Activated T-helper 1 cell treated with Interleukin-2 at 50 U/mL for 16 hours (primary cell): ENCODE results near the gene PAFAH1B1.

Experiments used
- DNase-seq: peaks from one replicate; pipeline ENCODE4 v3.0.0-alpha.2; 2020; ENCODE audit warnings: low read depth

PAFAH1B1 gene

DNA sequence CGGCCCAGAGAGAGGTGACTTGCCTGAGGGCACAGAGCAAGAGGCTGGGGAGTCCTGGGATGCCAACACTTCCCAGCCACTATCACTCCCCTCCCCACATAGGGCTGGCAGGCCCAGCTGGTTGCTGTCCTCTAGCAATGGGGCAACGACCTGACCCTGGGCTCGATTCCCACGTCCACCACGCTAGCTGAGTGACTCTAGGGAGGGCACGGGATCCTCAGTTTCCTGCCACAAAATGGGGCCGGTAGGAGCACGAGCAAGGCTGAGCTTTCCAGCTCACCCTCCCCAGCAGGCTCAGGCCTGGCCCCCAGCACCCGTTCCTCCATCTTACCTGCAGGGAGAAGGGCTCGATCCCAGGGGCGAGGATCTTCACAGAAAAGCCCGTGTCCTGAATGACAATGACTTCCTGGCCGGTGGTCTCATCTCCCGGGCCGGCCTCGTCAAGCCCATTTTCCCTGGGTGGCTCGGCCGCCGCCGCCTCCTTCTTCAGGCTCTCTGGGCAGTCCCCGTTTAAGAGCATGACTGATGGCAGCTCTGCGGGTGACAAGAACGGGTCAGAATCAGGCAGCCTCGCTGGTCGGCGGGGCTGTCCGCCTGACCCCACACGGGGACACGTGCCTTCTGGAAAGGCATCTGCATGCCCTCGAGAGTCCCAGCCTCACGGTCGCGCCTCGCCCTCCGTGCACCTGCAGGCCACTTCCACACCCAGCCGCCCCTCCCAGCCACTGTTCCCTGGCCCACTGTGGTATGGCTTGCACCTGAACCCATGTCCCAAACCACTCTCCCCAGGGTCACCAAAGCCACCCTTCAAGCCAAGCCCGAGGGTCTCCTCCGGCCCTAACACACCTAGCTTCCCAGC is 110.8 kb downstream of the PAFAH1B1 start:
- no peak for DNase-seq

DNA sequence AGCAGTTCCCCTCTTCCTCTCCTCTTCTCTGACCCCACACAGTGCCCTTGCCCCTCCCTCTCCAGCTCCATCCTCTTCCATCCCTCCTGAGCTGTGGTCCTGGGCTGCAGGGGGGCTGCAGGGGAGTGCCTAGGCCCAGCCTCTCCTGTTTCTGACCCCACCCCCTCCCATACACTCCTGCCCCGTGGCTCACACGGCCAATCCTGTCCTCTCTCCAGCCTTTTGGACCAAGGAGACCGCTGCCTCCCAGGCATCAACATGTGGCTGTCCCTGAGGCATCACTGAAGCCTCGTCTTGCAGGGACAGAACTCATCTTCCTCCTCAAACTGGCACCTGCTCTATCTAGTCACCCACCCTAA is 111.4 kb downstream of the PAFAH1B1 start:
- no peak for DNase-seq

DNA sequence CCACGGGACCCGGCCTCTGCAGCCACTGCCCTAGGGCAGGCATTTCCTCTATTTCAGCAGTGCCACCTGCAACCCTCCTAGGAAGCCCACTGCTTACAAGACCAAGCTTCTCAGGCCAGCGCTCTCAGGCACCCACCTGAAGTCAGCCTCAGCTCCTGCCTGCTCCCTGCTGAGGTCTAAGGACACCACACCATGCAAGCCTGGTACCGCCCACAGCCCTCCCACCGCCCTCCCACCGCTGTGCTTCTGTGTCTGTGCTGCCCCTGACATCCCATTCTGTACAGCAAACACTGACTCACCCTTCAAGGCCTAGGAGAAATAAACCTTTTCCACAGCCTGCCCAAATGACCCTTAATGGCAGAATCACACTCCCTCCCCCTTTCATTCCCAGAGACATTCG is 111.8 kb downstream of the PAFAH1B1 start:
- no peak for DNase-seq

GRCh38 chr17:2705888-2706795 is 112.7 kb downstream of the PAFAH1B1 start:
- no peak for DNase-seq

DNA sequence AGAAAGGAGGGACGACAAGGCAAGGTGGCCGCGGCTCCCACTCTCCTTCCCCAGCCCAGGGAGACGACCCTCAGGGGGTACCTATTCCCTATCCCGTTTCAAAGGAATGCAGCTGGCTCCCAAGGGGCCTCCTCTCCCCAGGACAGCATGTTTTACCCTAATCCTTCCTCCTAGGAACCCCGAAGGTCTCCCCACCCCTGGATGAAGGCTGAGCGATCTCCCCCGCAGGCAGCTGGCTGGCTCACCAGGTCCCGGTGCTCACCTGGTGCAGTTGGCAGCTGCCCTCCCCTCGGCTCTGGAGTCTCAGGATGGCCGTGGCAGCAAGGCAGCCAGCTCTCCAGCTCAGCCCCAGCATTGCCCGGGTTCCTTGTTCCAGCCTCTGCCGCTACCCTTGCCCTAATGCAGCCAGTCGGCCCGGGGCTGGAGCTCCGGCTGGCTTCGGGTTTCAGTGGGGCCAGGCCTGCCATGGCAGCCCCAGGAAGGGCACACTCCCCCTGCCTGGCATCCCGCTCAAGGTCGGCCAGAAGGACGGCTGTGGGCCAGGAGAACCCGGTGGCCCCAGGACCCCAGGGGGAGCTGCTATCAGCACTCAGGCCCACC is 113.6 kb downstream of the PAFAH1B1 start:
- no peak for DNase-seq

- DNase-seq: no peak
Measured at GRCh38 chr17:2707721-2708584, 114.5 kb downstream of the PAFAH1B1 start.

DNA sequence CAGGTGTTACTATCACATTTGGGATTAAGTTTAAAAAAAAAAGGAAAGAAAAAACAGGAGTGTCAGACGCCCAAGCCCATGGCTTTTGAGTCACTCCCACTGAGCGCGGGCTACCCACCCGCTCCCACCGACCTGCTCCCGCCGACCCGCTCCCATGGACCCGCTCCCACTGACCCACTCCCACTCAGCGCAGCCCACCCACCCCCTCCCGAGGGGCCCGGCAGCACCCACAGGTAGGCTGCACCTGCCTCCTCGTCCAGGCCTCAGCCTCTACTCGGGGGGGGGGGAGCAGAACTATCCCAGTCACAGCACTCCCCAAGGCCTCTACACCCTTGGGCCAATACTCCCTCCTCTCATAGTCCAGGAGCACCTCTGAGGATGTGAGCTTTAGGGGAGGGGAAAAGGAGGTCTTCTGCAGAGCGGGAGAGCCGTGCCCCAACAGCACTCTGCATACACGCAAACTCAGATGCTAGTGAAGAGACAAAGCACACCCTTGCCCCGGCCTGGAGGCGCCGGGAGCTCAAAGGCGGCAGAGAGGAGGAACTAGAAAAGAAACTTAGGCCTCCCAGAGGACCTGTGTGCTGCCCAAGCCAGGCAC is 115.2 kb downstream of the PAFAH1B1 start:
- no peak for DNase-seq

- DNase-seq: no peak
Measured at GRCh38 chr17:2709183-2709661, 115.8 kb downstream of the PAFAH1B1 start.

DNA sequence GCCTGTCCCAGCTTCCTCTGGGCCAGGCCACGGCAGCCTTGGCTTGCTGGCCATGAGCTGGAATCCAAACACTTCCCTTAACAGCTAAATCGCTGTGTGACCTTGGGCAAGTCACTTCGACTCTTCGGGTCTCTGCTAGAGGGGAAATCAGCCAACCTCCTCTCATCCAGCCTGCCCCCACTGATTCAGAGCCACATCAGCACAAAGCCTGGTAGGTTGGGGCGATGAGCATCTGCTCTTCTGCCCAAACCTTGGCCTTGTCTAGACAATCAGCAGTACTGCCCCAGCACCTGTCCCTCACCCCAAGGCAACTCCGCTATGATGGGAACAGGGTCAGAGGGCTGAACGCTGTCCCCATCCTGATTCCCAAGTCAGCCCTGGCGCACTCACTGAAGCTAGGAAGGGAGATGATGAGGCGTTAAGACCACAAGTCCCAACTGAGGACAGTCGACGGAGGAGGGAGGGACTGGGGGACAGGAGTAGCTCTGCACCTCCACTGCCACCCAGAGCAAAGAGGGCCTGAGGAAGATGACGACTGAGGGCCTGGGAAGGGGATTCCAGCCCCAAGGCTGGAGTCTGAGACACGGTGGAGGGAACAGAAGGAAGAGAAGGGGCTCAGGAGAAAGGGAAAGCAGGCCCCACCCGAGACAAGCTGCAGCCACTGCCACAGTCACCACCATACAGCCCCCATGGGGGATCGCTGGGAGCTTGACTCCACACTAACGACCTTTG is 116.8 kb downstream of the PAFAH1B1 start:
- DNase-seq: no peak

GRCh38 chr17:2710803-2711607 is 117.6 kb downstream of the PAFAH1B1 start:
- no peak for DNase-seq

GRCh38 chr17:2711608-2712299 is 118.3 kb downstream of the PAFAH1B1 start, which contains the start of gene CLUH:
CLUH (minus strand) TSS chr17:2711764; CDS start chr17:2711661, 103 bp downstream.
- DNase-seq: peak; percentile 94

DNA sequence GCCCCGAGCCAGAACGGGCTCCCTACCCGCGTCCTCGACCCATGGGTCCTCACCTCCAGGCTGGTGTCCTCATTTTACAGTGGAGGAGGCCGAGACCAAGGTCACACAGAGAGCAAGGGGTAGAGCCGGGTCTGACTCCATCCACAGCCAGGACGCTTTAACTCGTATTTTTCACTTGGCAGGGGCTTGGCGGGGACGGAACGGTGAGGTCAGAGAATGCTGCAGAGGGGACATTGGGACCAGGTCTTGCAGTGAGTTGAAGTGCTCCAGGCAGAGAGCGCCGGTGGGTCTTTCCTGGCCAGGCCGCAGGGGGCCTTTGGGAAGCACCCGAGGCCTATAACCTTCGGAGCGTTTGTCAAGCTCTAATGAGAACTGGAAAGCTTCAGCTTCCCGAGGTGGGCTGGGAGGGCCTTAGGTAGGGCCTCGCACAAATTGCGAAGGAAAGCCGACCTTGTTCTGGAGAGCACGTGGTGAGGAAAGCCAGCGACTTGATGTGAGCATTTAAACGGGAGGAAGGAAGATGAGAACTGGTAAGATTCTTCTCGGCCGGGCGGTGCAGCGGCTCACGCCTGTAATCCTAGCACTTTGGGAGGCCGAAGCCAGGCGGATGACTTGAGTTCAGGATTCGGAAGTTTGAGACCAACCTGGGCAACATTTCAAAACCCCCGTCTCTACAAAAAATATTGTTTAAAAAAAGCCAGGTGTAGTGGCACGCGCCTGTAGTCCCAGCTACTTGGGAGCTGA is 119.0 kb downstream of the PAFAH1B1 start:
- DNase-seq: no peak

GRCh38 chr17:2713881-2714280 is 120.4 kb downstream of the PAFAH1B1 start:
- no peak for DNase-seq

GRCh38 chr17:2716649-2717048 is 123.2 kb downstream of the PAFAH1B1 start:
- DNase-seq: no peak

GRCh38 chr17:2718150-2718938 is 124.9 kb downstream of the PAFAH1B1 start:
- DNase-seq: no peak

DNA sequence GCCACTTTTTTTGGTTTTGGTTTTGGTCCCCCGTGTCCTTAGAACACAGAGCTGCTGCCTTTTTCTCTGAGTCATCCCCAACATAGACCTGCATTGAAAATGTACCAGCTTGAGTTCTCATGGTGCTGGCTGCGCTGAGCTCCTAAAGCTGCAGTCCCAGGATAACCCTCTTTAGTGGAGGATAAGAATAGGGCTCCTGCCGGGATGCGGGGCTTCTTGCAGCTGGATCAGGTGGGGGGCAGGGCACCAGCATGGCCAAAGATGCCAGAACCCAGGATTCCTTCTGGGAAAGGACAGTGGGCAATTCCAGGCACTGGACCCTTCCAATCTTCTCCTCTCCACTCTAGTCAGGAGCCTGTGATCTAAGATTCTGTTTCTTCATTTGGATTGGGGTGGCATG is 126.4 kb downstream of the PAFAH1B1 start:
- no peak for DNase-seq

- DNase-seq: no peak
Measured at GRCh38 chr17:2721603-2722002, 128.1 kb downstream of the PAFAH1B1 start.
